Activated CD4-positive, alpha-beta T cell treated with anti-CD3 and anti-CD28 coated beads, Interleukin-2, amount 50 U/mL, for 24 hours (primary cell): ENCODE measurements around the gene ZNF213.

ENCODE experiments used
- DNase-seq, 2 donors: peaks; one replicate each; pipeline ENCODE4 v3.0.0-alpha.2; 2020; ENCODE audit warnings: low read depth in 1 of 2, low spot score in 1 of 2

Gene ZNF213

DNA sequence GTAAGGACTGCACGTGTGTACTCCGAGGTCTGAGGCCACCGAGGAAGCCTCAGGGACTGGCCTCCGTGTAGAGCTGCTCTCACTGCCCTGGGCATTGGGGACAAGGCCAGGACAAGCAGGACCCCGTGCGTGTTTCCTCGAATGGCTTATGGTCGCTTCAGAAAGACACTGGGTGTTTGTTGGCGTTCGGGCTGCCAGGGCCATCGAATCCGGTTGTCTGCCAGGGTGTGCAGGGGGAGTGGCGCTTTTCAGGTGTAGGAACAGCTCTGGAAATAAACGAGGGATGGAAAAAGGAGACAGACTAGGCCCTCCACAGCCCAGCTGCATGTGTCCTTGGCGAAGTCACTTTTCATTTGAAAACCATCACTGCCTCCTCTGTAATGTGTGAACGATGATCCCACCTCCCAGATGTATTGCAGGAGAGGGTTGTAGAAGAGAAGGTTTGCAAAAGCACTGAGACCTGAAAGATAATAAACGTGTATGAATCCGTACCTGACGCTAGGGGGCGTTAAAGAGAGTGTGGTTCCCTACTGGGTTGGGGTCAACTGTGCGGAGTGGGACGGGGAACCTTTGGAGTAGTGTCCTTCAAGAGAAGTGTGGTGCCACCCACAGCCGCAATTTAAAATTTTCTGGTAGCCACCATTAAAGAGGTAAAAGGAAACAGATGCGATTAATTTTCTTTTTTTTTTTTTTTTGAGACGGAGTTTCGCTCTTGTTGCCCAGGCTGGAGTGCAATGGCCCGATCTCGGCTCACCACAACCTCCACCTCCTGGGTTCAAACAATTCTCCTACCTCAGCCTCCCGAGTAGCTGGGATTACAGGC lies 33.6 kb upstream of the ZNF213 start:
- DNase-seq, result no peak

DNA sequence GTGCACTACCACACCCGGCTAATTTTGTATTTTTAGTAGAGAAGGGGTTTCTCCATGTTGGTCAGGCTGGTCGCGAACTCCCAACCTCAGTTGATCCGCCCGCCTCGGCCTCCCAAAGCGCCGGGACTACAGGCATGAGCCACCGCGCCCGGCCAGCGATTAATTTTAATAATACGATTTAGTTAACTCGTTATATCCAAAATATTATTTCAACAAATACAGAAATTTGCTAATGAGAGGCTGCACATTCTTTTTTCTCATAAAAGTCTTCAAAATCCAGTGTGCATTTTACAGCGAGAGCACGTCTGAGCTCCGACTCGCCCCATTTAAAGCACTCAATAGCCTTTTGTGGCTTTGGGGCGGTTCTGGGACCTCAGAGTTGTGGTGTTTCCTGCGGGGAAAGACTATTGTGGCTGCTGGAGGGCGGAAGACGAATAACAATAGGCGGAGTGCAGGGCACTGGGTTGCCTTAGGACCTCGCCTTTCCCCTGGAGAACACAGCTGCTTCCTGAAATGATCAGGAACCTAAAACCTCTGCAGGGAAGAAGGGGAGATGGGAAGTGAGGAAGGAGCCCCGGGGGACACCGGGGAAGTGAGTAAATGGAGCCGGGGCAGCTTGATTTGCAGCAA lies 32.9 kb upstream of the ZNF213 start:
- DNase-seq, result no peak

DNA sequence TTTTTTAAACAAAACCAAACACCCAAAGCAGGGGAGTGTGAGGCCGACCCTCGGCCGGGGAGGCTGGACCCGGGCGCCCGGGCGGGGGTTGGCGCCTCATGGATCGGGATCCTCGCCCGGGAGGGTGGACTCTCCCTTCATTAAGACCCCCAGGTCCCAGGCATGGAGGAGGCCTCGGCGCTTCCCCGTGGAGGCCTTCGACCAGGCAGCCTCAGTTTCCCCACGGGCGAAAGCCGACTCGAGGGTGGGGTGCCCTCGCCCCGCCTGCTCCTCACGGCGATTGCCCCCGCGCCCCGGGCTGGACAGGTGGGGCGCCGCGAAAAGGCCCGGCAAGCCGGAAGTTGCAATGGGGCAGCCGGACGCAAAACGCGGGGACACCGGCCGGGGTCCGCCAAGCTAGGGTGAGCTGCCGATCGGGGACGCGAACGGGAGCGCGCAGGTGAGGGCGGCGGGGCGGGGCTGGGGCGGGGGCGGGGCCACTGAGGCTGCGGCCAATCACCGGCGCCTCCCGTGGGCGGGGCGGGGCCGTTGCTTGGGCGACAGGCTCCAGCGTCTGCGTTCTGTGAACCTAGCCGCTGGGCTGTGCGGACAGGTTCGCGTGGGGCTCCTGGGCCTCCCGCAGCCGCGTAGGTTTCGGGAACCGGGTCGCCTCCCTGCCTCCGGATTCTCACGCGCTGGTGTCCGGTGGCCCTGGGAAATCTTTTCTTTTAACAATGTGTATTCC lies 28.5 kb upstream of the ZNF213 start:
- peak; percentile 84 to 85 for DNase-seq

DNA sequence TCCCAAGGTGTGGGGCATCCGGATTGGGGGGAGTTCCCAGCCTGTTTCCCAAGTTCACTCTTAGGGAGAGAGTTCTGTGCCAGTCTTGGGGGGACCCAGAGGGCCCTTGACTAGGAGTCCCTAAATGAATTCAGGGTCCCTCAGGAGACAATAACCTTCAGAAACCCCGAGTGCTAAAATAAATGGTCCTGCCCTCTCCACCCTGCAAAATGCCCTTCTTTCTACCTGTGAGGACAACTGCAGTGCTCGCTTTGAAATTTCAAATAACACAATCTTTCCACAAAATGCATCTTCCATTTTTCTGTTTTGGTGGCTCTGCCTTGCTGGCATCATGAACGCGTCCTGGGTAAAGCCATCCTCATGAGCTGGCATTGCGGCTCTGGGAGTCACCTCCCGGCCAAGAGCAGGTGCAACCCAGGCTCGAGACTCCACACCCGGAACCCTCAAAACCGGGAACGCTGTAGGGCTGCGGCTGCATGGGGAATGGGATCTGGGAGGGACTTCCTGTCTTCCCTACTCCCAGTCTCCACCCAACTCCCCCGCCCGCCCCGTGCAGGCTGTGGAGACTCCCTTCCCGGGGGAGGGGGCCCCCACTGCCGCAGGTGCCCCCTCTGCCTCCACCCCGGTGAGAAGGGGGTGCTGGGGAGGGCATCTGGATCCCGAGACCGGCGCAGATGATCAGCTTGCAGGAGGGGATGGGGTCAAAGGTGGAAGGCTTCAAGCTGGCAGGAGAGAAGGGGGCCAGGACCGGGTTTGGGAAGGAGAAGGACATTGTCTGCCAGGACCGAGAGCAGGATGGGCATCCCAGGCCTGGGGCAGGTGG lies 22.6 kb upstream of the ZNF213 start, which contains the start of gene ZNF205:
TSS of gene ZNF205 (plus strand) at position 529 of the 823 bp plus-strand sequence. CDS start 845 bp downstream, outside the sequence.
- no peak for DNase-seq

DNA sequence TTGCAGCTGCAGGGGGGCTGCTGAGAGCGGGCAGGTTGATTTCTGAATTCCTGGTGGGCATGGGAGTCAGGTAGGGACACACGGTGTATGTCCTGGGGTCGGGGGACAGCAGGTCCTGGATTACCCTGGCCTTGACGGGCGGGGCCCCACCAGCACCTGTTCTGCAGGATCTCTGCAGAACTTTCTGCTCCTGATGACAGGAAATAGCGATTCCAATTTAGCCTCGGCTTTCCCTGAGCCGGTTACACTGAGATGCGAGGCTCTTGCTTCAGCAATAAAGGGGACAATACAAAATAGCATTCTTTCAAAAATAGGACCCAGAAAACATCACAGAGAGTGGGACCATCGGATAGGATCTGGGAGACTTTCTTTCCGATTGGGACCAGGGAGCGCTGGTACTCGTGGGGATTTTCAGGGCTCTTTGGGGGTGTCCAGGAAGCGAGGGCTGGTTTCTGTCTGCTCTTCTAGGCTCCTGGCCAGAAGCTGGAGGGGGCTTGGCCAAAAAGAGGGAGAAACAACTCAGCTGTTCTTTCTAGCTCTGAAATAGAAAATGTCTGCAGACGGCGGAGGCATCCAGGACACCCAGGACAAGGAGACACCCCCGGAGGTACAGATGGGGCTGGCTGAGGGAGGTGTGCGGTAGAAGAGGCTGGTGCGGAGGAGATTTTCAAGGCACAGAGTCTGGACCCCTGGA lies 21.8 kb upstream of the ZNF213 start:
- DNase-seq, result no peak

DNA sequence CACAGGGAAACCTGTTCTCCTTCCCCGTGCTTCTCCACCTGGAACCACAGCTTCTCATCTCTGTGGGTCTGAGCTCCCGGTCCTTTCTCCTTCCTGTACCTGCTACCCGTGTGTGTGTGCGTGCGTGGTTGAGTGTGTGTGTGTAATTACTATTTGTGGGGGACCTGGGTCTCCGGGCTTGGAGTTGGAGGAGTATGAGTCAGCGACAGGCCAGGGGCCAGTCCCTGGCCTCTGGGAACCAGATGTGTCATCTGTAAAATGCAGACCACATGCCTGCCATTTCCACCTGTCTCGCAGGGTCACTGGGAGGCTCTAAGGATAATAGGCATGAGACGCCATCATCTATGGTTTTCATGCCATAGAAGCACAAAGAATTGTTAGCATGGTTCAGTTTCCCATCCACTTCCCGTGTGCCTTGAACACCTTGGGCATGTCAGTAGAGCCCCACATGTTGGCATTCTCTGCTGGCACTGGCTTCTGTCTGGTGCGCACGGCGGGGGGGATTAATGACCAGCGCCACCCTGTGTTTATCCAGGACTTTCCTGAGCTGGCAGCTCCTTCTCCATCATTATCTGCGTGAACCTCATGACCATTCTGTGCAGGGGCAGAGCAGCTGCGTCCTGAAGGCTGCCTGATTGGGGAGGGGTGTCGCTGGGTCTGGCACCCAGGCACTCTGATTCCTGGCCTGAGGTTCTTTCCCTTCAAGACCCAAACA lies 20.9 kb upstream of the ZNF213 start:
- no peak for DNase-seq

DNA sequence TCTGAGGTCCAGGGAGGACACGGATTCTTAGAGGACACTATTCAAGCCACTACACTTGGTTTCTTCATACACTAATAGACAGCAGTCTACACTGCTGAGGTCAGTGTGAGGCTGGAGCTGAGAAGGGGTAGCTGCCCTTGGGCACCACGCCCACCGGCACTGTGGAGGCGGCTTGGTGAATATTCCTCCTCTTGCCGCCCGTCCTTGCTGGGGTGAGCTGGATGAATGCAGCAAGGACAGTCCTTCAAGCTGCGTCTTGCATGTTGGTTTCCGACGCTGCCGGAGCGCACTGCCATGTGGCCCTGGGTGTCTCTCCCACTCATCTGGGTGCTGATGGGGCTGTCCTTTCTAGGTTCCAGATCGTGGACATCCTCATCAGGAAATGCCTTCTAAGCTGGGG lies 19.8 kb upstream of the ZNF213 start:
- no peak for DNase-seq

DNA sequence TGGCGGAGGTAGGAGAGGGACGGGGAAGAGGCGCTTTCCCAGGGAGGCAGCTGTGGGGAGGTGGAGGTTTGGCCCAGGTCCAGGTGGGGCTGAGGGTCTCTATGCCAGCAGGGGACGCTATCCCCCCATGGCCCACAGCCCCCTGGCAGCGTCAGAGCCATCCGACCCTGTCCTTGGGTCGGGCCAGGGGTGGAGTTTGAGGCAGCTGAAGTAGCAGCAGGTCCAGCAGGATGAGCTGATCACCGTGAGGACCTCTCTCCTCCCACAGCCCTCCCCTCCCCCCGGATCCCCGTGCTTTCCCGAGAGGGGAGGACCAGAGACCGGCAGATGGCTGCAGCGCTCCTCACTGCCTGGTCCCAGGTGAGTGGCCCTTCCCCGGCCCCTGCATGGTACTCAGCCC lies 19.3 kb upstream of the ZNF213 start:
- DNase-seq, result no peak

DNA sequence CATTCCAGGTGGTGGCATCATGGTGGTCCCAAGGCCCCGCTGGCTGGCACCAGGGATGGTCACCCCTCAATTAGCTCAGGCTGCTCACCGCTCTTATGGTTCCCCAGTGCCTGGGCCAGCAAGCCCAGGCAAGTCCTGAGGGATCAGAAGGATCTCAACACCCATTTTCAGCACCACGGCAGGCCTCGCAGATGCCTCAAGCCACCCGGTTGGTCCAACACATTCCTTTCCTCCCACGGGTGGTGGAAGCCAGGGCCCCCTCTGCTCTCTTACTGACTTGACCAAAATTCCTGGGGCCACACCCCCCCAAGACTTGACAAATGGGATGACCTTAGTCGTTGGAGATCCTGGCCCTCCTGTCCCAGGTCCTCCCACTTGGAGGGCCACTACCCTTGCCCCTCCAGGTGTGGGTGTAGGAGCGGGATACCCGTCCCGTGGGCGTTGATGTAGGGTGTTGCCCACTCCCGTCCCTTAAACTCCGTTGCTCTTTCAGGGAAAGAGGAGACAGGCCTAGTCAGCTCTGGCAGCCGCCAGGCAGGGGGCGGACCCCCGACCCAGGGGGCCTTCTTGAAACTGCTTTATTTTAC lies 16.5 kb upstream of the ZNF213 start:
- DNase-seq, result no peak

DNA sequence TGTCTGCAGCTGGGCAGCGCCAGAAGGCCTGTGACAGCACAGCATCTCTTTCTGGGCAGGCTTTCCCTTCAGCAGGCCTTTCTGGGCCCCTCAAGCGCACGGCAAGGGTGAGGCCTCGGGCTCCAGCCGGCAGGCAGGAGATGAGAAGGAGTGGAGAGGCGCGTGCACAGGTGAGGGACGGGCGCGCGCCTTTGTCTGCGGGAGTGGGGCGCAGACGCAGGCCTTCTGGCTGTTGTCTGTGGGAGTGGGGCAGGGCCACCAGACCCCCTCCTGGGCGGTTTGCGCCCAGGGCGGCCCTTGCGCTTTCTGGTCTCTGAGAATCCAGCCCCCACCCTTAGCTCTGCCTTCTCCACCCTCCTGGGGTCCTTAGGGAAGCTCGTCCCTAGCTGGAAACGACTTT lies 16.0 kb upstream of the ZNF213 start:
- no peak for DNase-seq

DNA sequence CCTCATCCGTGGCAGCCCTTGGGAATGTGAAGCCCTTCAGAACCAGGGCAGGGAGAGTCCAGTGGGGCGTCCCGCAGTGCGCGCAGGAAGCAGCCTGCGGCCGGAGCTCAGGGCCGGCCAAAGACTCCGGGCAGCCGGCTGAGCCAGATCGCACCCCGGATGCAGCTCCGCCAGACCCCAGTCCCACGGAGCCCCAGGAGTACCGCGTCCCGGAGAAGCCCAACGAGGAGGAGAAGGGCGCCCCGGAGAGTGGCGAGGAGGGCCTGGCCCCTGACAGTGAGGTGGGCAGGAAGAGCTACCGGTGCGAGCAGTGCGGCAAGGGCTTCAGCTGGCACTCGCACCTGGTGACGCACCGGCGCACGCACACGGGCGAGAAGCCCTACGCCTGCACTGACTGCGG lies 15.5 kb upstream of the ZNF213 start:
- DNase-seq, result no peak

DNA sequence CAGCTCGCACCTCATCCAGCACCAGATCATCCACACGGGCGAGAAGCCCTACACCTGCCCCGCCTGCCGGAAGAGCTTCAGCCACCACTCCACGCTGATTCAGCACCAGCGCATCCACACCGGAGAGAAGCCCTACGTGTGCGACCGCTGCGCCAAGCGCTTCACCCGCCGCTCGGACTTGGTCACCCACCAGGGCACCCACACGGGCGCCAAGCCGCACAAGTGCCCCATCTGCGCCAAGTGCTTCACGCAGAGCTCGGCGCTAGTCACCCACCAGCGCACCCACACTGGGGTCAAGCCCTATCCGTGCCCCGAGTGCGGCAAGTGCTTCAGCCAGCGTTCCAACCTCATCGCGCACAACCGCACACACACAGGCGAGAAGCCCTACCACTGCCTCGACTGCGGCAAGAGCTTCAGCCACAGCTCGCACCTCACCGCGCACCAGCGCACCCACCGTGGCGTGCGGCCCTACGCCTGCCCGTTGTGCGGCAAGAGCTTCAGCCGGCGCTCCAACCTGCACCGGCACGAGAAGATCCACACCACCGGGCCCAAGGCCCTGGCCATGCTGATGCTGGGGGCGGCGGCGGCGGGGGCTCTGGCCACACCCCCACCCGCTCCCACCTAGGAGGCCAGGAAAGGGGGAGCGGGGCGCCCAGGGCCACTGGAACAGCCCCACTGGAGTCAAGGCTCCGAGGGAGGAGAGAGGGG lies 15.0 kb upstream of the ZNF213 start:
- DNase-seq, result no peak

DNA sequence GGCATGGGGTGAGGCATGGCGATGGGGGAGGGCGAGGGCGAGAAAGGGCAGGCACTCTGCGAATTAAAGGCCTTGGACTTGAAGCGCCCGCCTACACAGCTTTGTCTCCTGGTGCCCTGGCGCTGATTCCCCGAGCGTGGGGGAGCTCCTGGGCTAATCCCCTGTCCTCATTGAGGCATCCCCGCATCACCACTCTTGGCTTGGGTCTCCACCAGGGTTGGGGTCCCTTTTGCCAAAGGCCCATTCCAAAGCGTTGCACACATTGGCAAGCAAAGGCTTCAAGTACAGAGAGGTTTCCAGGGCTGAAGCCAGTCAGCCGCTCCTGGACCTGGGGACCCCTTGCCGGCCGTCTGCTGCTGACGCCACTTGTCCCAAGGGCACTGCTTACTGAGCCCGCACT lies 14.4 kb upstream of the ZNF213 start:
- DNase-seq, result no peak

DNA sequence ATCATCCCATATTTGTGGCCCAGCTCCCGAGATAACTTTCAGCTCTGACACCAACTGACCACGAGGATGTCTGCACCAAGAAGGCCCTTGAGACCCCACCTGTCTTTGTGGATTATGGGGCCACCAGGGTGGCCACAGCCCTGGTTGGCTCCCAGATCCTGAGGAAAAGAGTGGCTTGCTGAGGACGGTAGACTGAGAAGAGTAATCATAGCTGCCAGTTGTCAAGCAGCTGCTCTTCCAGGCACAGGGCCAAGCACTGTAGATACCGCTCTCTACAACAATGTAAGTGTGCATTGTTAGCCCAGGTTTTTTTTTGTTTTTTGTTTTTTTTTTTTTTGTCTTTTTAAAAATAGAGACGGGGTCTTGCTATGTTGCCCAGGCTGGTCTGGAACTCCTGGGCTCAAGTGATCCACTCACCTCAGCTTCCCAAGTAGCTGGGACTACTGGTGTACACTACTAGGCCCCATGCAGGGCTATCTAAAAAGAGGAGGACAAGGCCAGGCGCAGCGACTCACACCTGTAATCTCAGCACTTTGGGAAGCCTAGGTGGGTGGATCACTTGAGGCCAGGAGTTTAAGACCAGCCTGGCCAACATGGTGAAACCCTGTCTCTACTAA lies 12.9 kb upstream of the ZNF213 start:
- no peak for DNase-seq

DNA sequence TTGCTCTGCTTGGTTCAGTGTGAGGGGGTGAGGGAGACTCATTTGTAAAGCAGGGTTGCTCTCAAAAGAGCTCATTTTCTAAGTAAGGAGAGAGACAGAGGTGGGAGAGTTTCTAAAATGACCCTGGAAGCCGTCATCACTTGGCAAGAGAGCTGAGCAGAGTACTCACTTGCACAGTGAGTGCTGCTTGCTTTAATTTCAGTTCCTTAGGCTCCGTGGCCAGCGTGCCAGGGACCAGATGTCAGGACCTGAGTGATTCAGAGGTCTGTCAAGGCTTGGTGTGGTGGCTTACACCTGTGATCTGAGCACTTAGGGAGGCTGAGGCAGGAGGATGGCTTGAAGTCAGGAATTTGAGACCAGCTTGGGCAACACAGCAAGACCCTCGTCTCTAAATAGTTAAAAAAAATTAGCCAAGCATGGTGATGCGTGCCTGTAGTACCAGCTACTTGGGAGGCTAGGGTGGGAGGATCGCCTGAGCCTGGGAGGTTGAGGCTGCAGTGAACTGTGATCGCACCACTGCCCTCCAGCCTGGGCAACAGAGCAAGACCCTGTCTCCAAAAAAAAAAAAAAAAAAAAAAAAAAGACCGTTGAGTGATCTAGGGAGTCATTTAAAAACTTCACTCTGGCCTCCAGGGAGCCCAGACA lies 11.8 kb upstream of the ZNF213 start:
- no peak for DNase-seq

DNA sequence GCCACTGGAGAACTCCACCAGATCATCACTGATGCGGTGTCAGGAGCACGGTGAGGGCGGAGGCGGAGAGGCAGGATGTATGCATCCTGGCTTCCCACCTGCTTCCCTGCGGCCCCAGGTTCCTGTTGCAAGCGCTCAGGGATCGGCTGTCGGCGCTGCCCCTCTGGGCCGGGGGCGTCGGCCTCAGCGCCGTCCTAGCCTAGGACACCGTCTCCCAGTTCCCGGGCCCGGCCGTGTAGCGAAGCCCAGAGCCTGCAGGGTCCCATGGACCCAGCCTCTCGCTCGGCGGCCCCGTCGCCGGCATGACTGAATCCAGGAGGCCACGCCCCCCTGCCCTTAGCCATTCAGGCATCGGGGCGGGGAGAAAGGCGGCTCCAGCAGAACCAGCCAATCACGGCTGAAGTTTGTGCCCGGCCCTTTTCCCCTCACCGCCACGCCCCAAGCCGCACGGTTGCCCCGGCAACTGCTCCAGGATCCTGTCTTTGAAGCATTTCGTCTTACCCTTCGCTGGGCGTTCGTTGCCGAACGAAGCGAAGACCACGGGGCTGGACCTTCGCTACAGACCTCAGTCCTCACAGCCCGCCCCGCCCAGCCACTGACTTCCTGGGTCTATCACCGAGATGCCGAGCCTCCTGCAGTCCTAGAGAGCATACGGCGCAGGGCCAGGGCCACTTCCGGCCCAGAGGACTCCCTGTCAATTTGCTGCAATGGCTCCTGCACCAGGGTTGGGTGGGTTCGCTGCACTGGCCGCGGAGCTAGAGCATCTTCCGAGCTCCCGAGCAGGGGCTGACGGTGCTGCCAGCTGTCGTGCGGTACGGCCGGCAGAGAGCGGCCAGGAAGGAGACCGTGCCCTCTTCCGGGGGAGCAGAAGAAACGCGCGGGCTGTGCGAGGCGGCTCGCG lies 10.6 kb upstream of the ZNF213 start:
- peak; percentile 93 to 94 for DNase-seq

DNA sequence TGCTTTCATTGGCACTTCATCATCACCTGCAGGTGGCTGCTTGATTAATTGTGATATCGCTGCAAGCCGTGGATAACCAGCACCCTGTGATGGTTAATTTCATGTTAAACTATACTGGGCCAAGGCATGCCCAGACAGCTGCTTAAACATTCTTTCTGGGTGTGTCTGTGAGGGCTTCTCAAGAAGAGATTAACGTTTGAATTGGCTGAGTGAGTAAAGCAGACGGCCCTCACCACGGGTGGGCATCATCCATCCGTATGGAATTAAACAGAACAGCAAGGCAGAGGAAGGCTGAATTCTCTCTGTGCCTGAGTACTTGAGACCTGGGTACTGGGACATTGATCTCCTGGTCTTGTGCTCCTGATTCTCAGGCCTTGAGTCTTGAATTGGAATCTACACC lies 7.1 kb upstream of the ZNF213 start:
- no peak for DNase-seq
